Immature natural killer cell (primary cell): ENCODE data around the gene RCBTB2. TPM values are rescaled to one million over a fixed set of nuclear protein-coding genes. Genes with fewer than 3 reads are reported as not detected.
"Not testable (repeated sequence)": the region's sequence is repeated elsewhere in the genome, so short reads cannot be mapped to it uniquely, and the experiment has no call there.

Source experiments
- DNase-seq, 3 donors: peaks; one replicate each; pipeline ENCODE4 v3.0.0; 2022; ENCODE audit warnings: mixed read lengths in 1 of 3
- H3K27ac Mint-ChIP-seq, 6 donors: one replicate each; pipeline ENCODE4 v1.8.0; 2020; ENCODE audit warnings: mixed read lengths in 6 of 6, mild to moderate bottlenecking in 5 of 6, inconsistent platforms in 4 of 6, moderate library complexity in 3 of 6
- H3K27me3 Mint-ChIP-seq, 3 donors: one replicate each; pipeline ENCODE4 v1.8.0; 2020 to 2021; ENCODE audit warnings: low read depth in 3 of 3, mild to moderate bottlenecking in 3 of 3, mixed read lengths in 3 of 3, moderate library complexity in 3 of 3, inconsistent platforms in 1 of 3
- H3K36me3 Mint-ChIP-seq, 3 donors: one replicate each; pipeline ENCODE4 v1.8.0; 2020; ENCODE audit warnings: mixed read lengths in 3 of 3, inconsistent platforms in 2 of 3, mild to moderate bottlenecking in 2 of 3
- H3K4me1 Mint-ChIP-seq, 2 donors: one replicate each; pipeline ENCODE4 v1.8.0; 2020; ENCODE audit warnings: inconsistent platforms in 2 of 2, mild to moderate bottlenecking in 2 of 2, mixed read lengths in 2 of 2, moderate library complexity in 1 of 2
- H3K4me3 Mint-ChIP-seq, 5 donors: one replicate each; pipeline ENCODE4 v1.8.0; 2020; ENCODE audit warnings: mild to moderate bottlenecking in 5 of 5, mixed read lengths in 5 of 5, inconsistent platforms in 3 of 5, moderate library complexity in 3 of 5
- H3K9me3 Mint-ChIP-seq, 6 donors: one replicate each; pipeline ENCODE4 v1.8.0; 2020; ENCODE audit warnings: mild to moderate bottlenecking in 6 of 6, mixed read lengths in 6 of 6, inconsistent platforms in 4 of 6, moderate library complexity in 3 of 6
- polyA plus RNA-seq, 3 donors: library from polyadenylated mRNA; unstranded; fragments of 300-500 nt; fragmentation: Illumina TruSeq; gene quantifications; one replicate each; pipeline ENCODE4 v1.2.3, GENCODE V29; 2021

Gene RCBTB2
- polyA plus RNA-seq, 3 donors from 2014 or later, result 36.1 to 49.1 (median 45.8) TPM

- Mint-ChIP-seq H3K9me3 (no peaks in the 10 kb centered on the region), H3K4me3 (no peak overlapping the region), H3K27ac (no peak overlapping the region), H3K27me3 (no peaks in the 10 kb centered on the region), H3K36me3 (peaks cover 8 to 26% (median 12%) of the 10 kb centered on the region in 3 donors), H3K4me1 (no peaks in the 10 kb centered on the region)
- no peak for DNase-seq
Observed at GRCh38 chr13:48477191-48477855, 55.6 kb downstream of the RCBTB2 start.

GRCh38 chr13:48476686-48477085 lies 56.2 kb downstream of the RCBTB2 start:
- no peaks in the 10 kb centered on the region for H3K27me3 Mint-ChIP-seq
- H3K4me3 Mint-ChIP-seq, result no peak overlapping the region
- H3K36me3 Mint-ChIP-seq, result peaks cover 10 to 25% (median 12%) of the 10 kb centered on the region in 3 donors
- no peaks in the 10 kb centered on the region for H3K4me1 Mint-ChIP-seq
- DNase-seq, result no peak
- peak overlapping the region in 1 of 6 donors; percentile 51 for H3K27ac Mint-ChIP-seq
- no peaks in the 10 kb centered on the region for H3K9me3 Mint-ChIP-seq

- Mint-ChIP-seq H3K4me3 (no peak overlapping the region), H3K27me3 (no peaks in the 10 kb centered on the region), H3K4me1 (no peaks in the 10 kb centered on the region), H3K9me3 (no peaks in the 10 kb centered on the region), H3K36me3 (peaks cover 12 to 25% (median 13%) of the 10 kb centered on the region in 3 donors), H3K27ac (peak overlapping the region in 2 of 6 donors; percentile 3 to 48)
- DNase-seq, result no peak
Observed at GRCh38 chr13:48476215-48476614, 56.7 kb downstream of the RCBTB2 start.

- DNase-seq, result no peak
- Mint-ChIP-seq H3K4me3 (no peak overlapping the region), H3K4me1 (no peaks in the 10 kb centered on the region), H3K27me3 (no peaks in the 10 kb centered on the region), H3K9me3 (no peaks in the 10 kb centered on the region), H3K27ac (peak overlapping the region in 1 of 6 donors; percentile 50), H3K36me3 (peaks cover 12 to 25% (median 13%) of the 10 kb centered on the region in 3 donors)
Observed at GRCh38 chr13:48475230-48475629, 57.6 kb downstream of the RCBTB2 start.

GRCh38 chr13:48457578-48458242 lies 75.2 kb downstream of the RCBTB2 start:
- H3K27ac Mint-ChIP-seq, result peak overlapping the region in 2 of 6 donors; percentile 17 to 18
- peaks cover 0 to 5% (median 0%) of the 10 kb centered on the region in 3 donors for H3K27me3 Mint-ChIP-seq
- H3K4me1 Mint-ChIP-seq, result peaks cover 7 to 12% of the 10 kb centered on the region in 2 donors
- peak in 1 of 3 donors; percentile 7 for DNase-seq
- peak overlapping the region in 1 of 5 donors; percentile 73 for H3K4me3 Mint-ChIP-seq
- no peaks in the 10 kb centered on the region for H3K9me3 Mint-ChIP-seq
- H3K36me3 Mint-ChIP-seq, result peaks cover 21 to 60% (median 54%) of the 10 kb centered on the region in 3 donors

- no peak overlapping the region for H3K4me3 Mint-ChIP-seq
- H3K4me1 Mint-ChIP-seq, result peaks cover 7 to 12% of the 10 kb centered on the region in 2 donors
- peaks cover 28 to 64% (median 60%) of the 10 kb centered on the region in 3 donors for H3K36me3 Mint-ChIP-seq
- peaks cover 3 to 7% (median 6%) of the 10 kb centered on the region in 6 donors for H3K9me3 Mint-ChIP-seq
- no peak overlapping the region for H3K27ac Mint-ChIP-seq
- DNase-seq, result no peak
- H3K27me3 Mint-ChIP-seq, result peaks cover 0 to 5% (median 0%) of the 10 kb centered on the region in 3 donors
Observed at GRCh38 chr13:48456546-48456945, 76.3 kb downstream of the RCBTB2 start.

- not testable (repeated sequence) for DNase-seq, H3K27me3 Mint-ChIP-seq, H3K27ac Mint-ChIP-seq, H3K4me3 Mint-ChIP-seq
- Mint-ChIP-seq H3K9me3 (peaks cover 3 to 18% (median 15%) of the 10 kb centered on the region in 6 donors), H3K36me3 (peaks cover 21 to 46% (median 45%) of the 10 kb centered on the region in 3 donors), H3K4me1 (peaks cover 33 to 35% of the 10 kb centered on the region in 2 donors)
Observed at GRCh38 chr13:48451196-48451595, 81.7 kb downstream of the RCBTB2 start.

GRCh38 chr13:48449656-48450055 lies 83.2 kb downstream of the RCBTB2 start:
- no peak for DNase-seq
- Mint-ChIP-seq H3K27ac (peak overlapping the region in 2 of 6 donors; percentile 26 to 40), H3K4me1 (peaks cover 29% of the 10 kb centered on the region in 2 donors), H3K4me3 (peak overlapping the region in 4 of 5 donors; percentile 71 to 84 (median 75)), H3K9me3 (peaks cover 3 to 18% (median 15%) of the 10 kb centered on the region in 6 donors), H3K27me3 (peaks cover 0 to 3% (median 2%) of the 10 kb centered on the region in 3 donors), H3K36me3 (peaks cover 19 to 37% (median 34%) of the 10 kb centered on the region in 3 donors)

- peak overlapping the region; percentile 23 to 61 (median 26) for H3K27ac Mint-ChIP-seq
Observed at GRCh38 chr13:48448959-48449614, 83.8 kb downstream of the RCBTB2 start.

GRCh38 chr13:48448285-48448958 lies 84.5 kb downstream of the RCBTB2 start:
- Mint-ChIP-seq H3K27me3 (peaks cover 0 to 6% (median 2%) of the 10 kb centered on the region in 3 donors), H3K36me3 (peaks cover 16 to 29% (median 25%) of the 10 kb centered on the region in 3 donors), H3K4me1 (peaks cover 26 to 30% of the 10 kb centered on the region in 2 donors), H3K27ac (peak overlapping the region; percentile 4 to 61 (median 30)), H3K4me3 (peak overlapping the region; percentile 71 to 84 (median 78)), H3K9me3 (peaks cover 3 to 18% (median 15%) of the 10 kb centered on the region in 6 donors)
- no peak for DNase-seq

More at GRCh38 chr13:48448959-48449614, 83.8 kb downstream of the RCBTB2 start:
- peak overlapping the region; percentile 71 to 84 (median 78) for H3K4me3 Mint-ChIP-seq
- peaks cover 19 to 33% (median 31%) of the 10 kb centered on the region in 3 donors for H3K36me3 Mint-ChIP-seq
- H3K9me3 Mint-ChIP-seq, result peaks cover 3 to 18% (median 15%) of the 10 kb centered on the region in 6 donors
- no peak for DNase-seq
- peaks cover 24 to 26% of the 10 kb centered on the region in 2 donors for H3K4me1 Mint-ChIP-seq
- peaks cover 0 to 6% (median 2%) of the 10 kb centered on the region in 3 donors for H3K27me3 Mint-ChIP-seq

GRCh38 chr13:48446464-48446863 lies 86.4 kb downstream of the RCBTB2 start:
- H3K9me3 Mint-ChIP-seq, result peaks cover 0 to 12% (median 8%) of the 10 kb centered on the region in 6 donors
- peaks cover 5 to 12% (median 8%) of the 10 kb centered on the region in 3 donors for H3K36me3 Mint-ChIP-seq

GRCh38 chr13:48443442-48444208 lies 89.3 kb downstream of the RCBTB2 start:
- no peaks in the 10 kb centered on the region for H3K36me3 Mint-ChIP-seq
- peaks cover 6 to 16% of the 10 kb centered on the region in 2 donors for H3K4me1 Mint-ChIP-seq
- peak overlapping the region in 4 of 5 donors; percentile 26 to 43 (median 30) for H3K4me3 Mint-ChIP-seq
- H3K9me3 Mint-ChIP-seq, result no peaks in the 10 kb centered on the region
- H3K27me3 Mint-ChIP-seq, result peaks cover 0 to 6% (median 0%) of the 10 kb centered on the region in 3 donors
- peak overlapping the region in 5 of 6 donors; percentile 26 to 57 (median 48) for H3K27ac Mint-ChIP-seq
- no peak for DNase-seq

More at GRCh38 chr13:48446464-48446863, 86.4 kb downstream of the RCBTB2 start:
- Mint-ChIP-seq H3K4me1 (peaks cover 26 to 31% of the 10 kb centered on the region in 2 donors), H3K4me3 (no peak overlapping the region), H3K27ac (no peak overlapping the region), H3K27me3 (peaks cover 0 to 6% (median 2%) of the 10 kb centered on the region in 3 donors)
- DNase-seq, result no peak
